A549 (cell line): Measurements from ENCODE around the gene FAM3B. TPM values are rescaled to one million over a fixed set of nuclear protein-coding genes. Genes with fewer than 3 reads are reported as not detected.

Experiments
- ATAC-seq, 2 experiments: fragments of 200-7000 bp in 1 of 2; fragments of >200 bp in 1 of 2; cut with Nextera tagmentation in 1 of 2; cut with Tn5 transposase in 1 of 2; 3 replicates each; pipeline versions ENCODE4 v1.8.0 to v1.9.1; 2018 to 2020; ENCODE audit warnings: mild to moderate bottlenecking in 1 of 2, moderate library complexity in 1 of 2
- CTCF ChIA-PET: fragments of 300-600 bp; sonication (Branson Sonifier 250); formaldehyde crosslinking; extraction: SDS; loops from one replicate; lab custom pipeline; 2021; ENCODE audit warnings: antibody characterized with exemption, inconsistent platforms; lab: Yijun Ruan, JAX
- POLR2A ChIA-PET: fragments of 350-600 bp; formaldehyde crosslinking; extraction: SDS; loops from one replicate; lab custom pipeline; 2021; ENCODE audit warnings: antibody characterized with exemption, inconsistent platforms; lab: Yijun Ruan, JAX
- DNase-seq, 2 experiments: peaks; one replicate each; pipeline versions ENCODE4 v3.0.0 to v3.0.0-alpha.2; 2011 to 2016; ENCODE audit warnings: low read depth in 1 of 2, low spot score in 1 of 2
- FAIRE-seq: peaks from 2 replicates; lab custom pipeline; 2011; peaks lifted over from hg19 to GRCh38; lab: Jason Lieb, UNC
- H3K27ac ChIP-seq, 2 experiments: fragments of >200 bp; sonication (Bioruptor Twin); formaldehyde crosslinking; 3 replicates each; pipeline ENCODE4 v1.5.1; 2016 to 2017
- H3K4me1 ChIP-seq: fragments of >200 bp; sonication (Bioruptor Twin); formaldehyde crosslinking; 3 replicates; pipeline ENCODE4 v1.6.1; 2016
- H3K4me2 ChIP-seq: fragments of >200 bp; sonication (Bioruptor Twin); formaldehyde crosslinking; 3 replicates; pipeline ENCODE4 v1.6.1; 2016
- H3K4me3 ChIP-seq: fragments of >200 bp; sonication (Bioruptor Twin); formaldehyde crosslinking; 3 replicates; pipeline ENCODE4 v1.5.1; 2016
- H3K9me3 ChIP-seq: fragments of >200 bp; sonication (Bioruptor Twin); formaldehyde crosslinking; 3 replicates; pipeline ENCODE4 v1.6.1; 2016
- CBX2 ChIP-seq: fragments of 200-600 bp; sonication (generic); IDR thresholded peaks from 2 replicates; pipeline ENCODE4 v1.6.1; 2016; ENCODE audit warnings: low read depth, mild to moderate bottlenecking, borderline replicate concordance
- CEBPB ChIP-seq, 2 experiments: fragments of >200 bp in 1 of 2; sonication (Bioruptor Twin) in 1 of 2; formaldehyde crosslinking in 1 of 2; IDR thresholded peaks; 2 replicates each; pipeline ENCODE4 v1.6.1; 2012 to 2016
- CHD2 ChIP-seq: fragments of 150-350 bp; IDR thresholded peaks from 2 replicates; pipeline ENCODE4 v1.6.1; 2014; ENCODE audit warnings: low read length; ENCODE audit not compliant: partially characterized antibody
- CHD4 ChIP-seq: fragments of 200-600 bp; sonication (generic); IDR thresholded peaks from 2 replicates; pipeline ENCODE4 v1.6.1; 2016; ENCODE audit warnings: antibody characterized with exemption, mild to moderate bottlenecking, borderline replicate concordance
- EHMT2 ChIP-seq: fragments of 200-600 bp; sonication (generic); IDR thresholded peaks from 2 replicates; pipeline ENCODE4 v1.6.1; 2016; ENCODE audit warnings: antibody characterized with exemption, low read depth, mild to moderate bottlenecking, moderate library complexity
- HEYL ChIP-seq: fragments of 250-450 bp; sonication (Bioruptor Pico); IDR thresholded peaks from 2 replicates; pipeline ENCODE4 v1.8.0; 2021; ENCODE audit warnings: mild to moderate bottlenecking, moderate library complexity
- HOXA7 ChIP-seq: fragments of 250-450 bp; sonication (Bioruptor Pico); IDR thresholded peaks from 2 replicates; pipeline ENCODE4 v1.5.0; 2020; ENCODE audit warnings: mild to moderate bottlenecking, moderate library complexity
- HOXB13 ChIP-seq: fragments of 250-450 bp; sonication (Bioruptor Pico); IDR thresholded peaks from 2 replicates; pipeline ENCODE4 v1.5.0; 2020; ENCODE audit warnings: low read depth, mild to moderate bottlenecking, moderate library complexity
- HOXB5 ChIP-seq: fragments of 250-450 bp; sonication (Bioruptor Pico); IDR thresholded peaks from 2 replicates; pipeline ENCODE4 v1.5.0; 2020; ENCODE audit warnings: mild to moderate bottlenecking, moderate library complexity
- JUN ChIP-seq, 2 experiments: fragments of >200 bp; sonication (Bioruptor Twin); formaldehyde crosslinking; IDR thresholded peaks; 2 replicates in 1 of 2; 3 replicates in 1 of 2; pipeline ENCODE4 v1.6.1; 2016 to 2017
- MAFK ChIP-seq: fragments of 450-650 bp; IDR thresholded peaks from 2 replicates; pipeline ENCODE4 v1.6.1; 2014; ENCODE audit not compliant: partially characterized antibody
- MAZ ChIP-seq: fragments of 150-350 bp; IDR thresholded peaks from 2 replicates; pipeline ENCODE4 v1.6.1; 2014; ENCODE audit warnings: antibody characterized with exemption, low read depth, low read length, borderline replicate concordance
- MYC ChIP-seq: IDR thresholded peaks from 2 replicates; pipeline ENCODE4 v1.6.1; 2012; ENCODE audit warnings: mild to moderate bottlenecking, inconsistent platforms, low read length, improper control_type of control experiment, borderline replicate concordance
- NR3C1 ChIP-seq: fragments of >200 bp; sonication (Bioruptor Twin); formaldehyde crosslinking; IDR thresholded peaks from 3 replicates; pipeline ENCODE4 v1.6.1; 2017
- POLR2AphosphoS2 ChIP-seq: conservative IDR thresholded peaks from 2 replicates; pipeline ENCODE4 v1.6.1; 2012; ENCODE audit warnings: low read length, improper control_type of control experiment, inconsistent platforms
- RAD21 ChIP-seq, 2 experiments: fragments of >200 bp in 1 of 2; sonication (Bioruptor Twin) in 1 of 2; formaldehyde crosslinking in 1 of 2; IDR thresholded peaks in 1 of 2; conservative IDR thresholded peaks in 1 of 2; 2 replicates in 1 of 2; 3 replicates in 1 of 2; pipeline ENCODE4 v1.6.1; 2012 to 2018; ENCODE audit warnings: inconsistent platforms in 1 of 2
- RNF2 ChIP-seq: fragments of 200-600 bp; sonication (generic); IDR thresholded peaks from 2 replicates; pipeline ENCODE4 v1.6.1; 2016; ENCODE audit warnings: low read depth, mild to moderate bottlenecking, antibody characterized with exemption, moderate library complexity, borderline replicate concordance
- TP53 ChIP-seq: fragments of 250-450 bp; sonication (Bioruptor Pico); IDR thresholded peaks from 2 replicates; pipeline ENCODE4 v1.5.0; 2021; ENCODE audit warnings: mild to moderate bottlenecking, moderate library complexity
- ZC3H11A ChIP-seq: fragments of 450-650 bp; IDR thresholded peaks from 2 replicates; pipeline ENCODE4 v1.6.1; 2014; ENCODE audit warnings: antibody characterized with exemption, mild to moderate bottlenecking
- ZFP36 ChIP-seq: fragments of 450-650 bp; IDR thresholded peaks from 2 replicates; pipeline ENCODE4 v1.6.1; 2014; ENCODE audit warnings: borderline replicate concordance; ENCODE audit not compliant: partially characterized antibody
- ZSCAN20 ChIP-seq: fragments of 250-450 bp; sonication (Bioruptor Pico); IDR thresholded peaks from 2 replicates; pipeline ENCODE4 v1.8.0; 2022; ENCODE audit warnings: mild to moderate bottlenecking, moderate library complexity
- WGBS: methylation state at CpG from one replicate; pipeline ENCODE4 v1.1.6; 2017; ENCODE audit errors: missing lambda C conversion rate; 5-methylcytosine and 5-hydroxymethylcytosine counted together
- polyA plus RNA-seq, 4 experiments: library from polyadenylated mRNA; depleted of rRNA in 3 of 4; stranded (reverse); fragments of >200 nt; fragmentation: RNase III in 1 of 4; extraction: RNeasy Plus Mini Kit Qiagen cat#74134 plus additional on column Dnase treatment in 1 of 4; gene quantifications; 2 replicates in 3 of 4; 3 replicates in 1 of 4; pipeline ENCODE4 v1.2.3, GENCODE V29; 2011 to 2017
- TF ChIP-seq, protein P1 (sequence below): fragments of >200 bp; sonication (Bioruptor Twin); formaldehyde crosslinking; IDR thresholded peaks from 3 replicates; pipeline ENCODE4 v1.5.1; 2016
- TF ChIP-seq, protein P2 (sequence below): fragments of >200 bp; sonication (Bioruptor Twin); formaldehyde crosslinking; IDR thresholded peaks from 3 replicates; pipeline ENCODE4 v1.6.1; 2016
- TF ChIP-seq, protein P3 (sequence below): fragments of 450-650 bp; IDR thresholded peaks from 2 replicates; pipeline ENCODE4 v1.6.1; 2014; ENCODE audit warnings: antibody characterized with exemption
- TF ChIP-seq, protein P4 (sequence below): fragments of 250-450 bp; sonication (Bioruptor Pico); IDR thresholded peaks from 2 replicates; pipeline ENCODE4 v1.5.0; 2021; ENCODE audit warnings: mild to moderate bottlenecking, moderate library complexity, borderline replicate concordance
- TF ChIP-seq, protein P5 (sequence below): fragments of 150-350 bp; IDR thresholded peaks from 2 replicates; pipeline ENCODE4 v1.6.1; 2014; ENCODE audit warnings: low read depth, mild to moderate bottlenecking, low read length

Gene FAM3B
- polyA plus RNA-seq, 2 of the 4 experiments (the other 2 are of a cell fraction): not detected

DNA sequence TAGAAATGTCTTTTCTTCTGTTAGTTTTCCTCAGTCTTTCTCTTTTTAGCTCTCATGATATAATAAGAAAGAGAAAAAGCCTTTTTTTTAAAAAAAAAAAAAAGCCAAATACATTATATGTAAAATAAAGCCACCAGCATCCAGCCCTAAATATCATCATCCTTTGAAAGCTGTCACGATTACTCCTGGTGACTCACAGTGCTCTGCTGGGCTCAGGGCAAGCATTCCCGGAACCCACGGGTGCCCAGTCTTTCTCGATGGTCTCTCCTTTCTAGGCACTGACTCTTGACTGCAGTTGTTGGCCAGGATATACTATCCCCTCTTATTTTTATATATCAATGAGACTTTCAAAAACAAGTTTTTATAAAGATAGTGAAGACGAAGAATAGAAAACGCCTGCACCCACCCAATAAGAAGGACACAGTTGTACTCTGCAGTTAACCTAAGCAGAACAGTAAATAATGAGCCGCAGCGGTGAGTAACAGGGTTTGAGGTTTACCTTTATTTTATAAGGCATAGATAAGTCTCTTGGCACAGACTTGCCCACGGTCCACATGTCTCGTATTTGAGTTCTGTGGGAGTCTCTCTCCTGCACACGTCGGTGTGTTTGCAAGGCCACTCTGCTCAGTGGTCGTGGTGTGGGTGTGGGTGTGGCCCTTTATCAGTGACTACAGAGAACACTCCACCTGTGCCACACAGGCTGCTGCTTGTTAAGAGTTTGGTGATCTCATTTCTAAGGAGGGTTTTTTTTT is 29.5 kb downstream of the FAM3B start:
- FAIRE-seq (no peak), ATAC-seq (no peak), DNase-seq (no peak)
- POLR2A ChIA-PET: no interaction called here
- Histone ChIP-seq H3K4me1 (no peaks in the 10 kb centered on the region), H3K27ac (no peak overlapping the region), H3K4me2 (no peak overlapping the region), H3K9me3 (no peaks in the 10 kb centered on the region; the same call in 2 of the 3 replicates), H3K4me3 (no peak overlapping the region)
- TF ChIP-seq EHMT2 (no peak), NR3C1 (no peak), HOXB5 (CRISPR knock-in tag) (no peak), MAFK (no peak), POLR2AphosphoS2 (no peak), HOXB13 (CRISPR knock-in tag) (no peak)
- TF ChIP-seq, protein P1, sequence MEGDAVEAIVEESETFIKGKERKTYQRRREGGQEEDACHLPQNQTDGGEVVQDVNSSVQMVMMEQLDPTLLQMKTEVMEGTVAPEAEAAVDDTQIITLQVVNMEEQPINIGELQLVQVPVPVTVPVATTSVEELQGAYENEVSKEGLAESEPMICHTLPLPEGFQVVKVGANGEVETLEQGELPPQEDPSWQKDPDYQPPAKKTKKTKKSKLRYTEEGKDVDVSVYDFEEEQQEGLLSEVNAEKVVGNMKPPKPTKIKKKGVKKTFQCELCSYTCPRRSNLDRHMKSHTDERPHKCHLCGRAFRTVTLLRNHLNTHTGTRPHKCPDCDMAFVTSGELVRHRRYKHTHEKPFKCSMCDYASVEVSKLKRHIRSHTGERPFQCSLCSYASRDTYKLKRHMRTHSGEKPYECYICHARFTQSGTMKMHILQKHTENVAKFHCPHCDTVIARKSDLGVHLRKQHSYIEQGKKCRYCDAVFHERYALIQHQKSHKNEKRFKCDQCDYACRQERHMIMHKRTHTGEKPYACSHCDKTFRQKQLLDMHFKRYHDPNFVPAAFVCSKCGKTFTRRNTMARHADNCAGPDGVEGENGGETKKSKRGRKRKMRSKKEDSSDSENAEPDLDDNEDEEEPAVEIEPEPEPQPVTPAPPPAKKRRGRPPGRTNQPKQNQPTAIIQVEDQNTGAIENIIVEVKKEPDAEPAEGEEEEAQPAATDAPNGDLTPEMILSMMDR: no peak
- TF ChIP-seq, protein P2, sequence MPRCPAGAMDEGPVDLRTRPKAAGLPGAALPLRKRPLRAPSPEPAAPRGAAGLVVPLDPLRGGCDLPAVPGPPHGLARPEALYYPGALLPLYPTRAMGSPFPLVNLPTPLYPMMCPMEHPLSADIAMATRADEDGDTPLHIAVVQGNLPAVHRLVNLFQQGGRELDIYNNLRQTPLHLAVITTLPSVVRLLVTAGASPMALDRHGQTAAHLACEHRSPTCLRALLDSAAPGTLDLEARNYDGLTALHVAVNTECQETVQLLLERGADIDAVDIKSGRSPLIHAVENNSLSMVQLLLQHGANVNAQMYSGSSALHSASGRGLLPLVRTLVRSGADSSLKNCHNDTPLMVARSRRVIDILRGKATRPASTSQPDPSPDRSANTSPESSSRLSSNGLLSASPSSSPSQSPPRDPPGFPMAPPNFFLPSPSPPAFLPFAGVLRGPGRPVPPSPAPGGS: no peak
- CTCF ChIA-PET: interaction anchor here (1.4 kb wide), 1 partner anchor 63 kb away, joined by 3 read pairs; no protein-coding TSS in a partner anchor
- 21% methylated on average over 13 of the region's 13 CpGs for WGBS

DNA sequence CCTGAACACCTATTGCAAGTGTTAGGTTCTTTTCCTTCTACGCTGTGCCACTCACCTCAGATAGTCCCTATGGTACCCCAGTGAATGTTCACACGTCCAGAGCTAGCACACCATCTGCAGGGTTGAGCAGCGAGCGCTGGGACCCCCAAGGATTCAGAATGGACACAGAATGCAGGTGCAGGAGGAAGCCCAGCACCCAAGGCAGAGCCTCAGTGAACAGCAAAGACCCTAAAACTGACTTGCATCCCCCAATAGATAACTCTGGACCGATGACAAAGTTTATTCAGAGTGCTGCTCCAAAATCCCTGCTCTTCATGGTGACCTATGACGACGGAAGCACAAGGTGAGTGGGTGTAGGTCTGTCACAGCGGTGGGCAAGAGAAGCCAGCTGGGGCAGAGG is 30.2 kb downstream of the FAM3B start:
- no peak for DNase-seq
- TF ChIP-seq TP53 (no peak), MAZ (no peak), ZFP36 (no peak), ZC3H11A (no peak), RAD21 (conservative IDR thresholded peaks at IDR 0.05 in 1 of 2, IDR thresholded peaks at IDR 0.05 in 1 of 2) (no peak), CEBPB (IDR thresholded peaks at IDR 0.05) (no peak), CHD4 (no peak), ZSCAN20 (CRISPR knock-in tag) (no peak), HOXA7 (CRISPR knock-in tag) (no peak)
- TF ChIP-seq, all 56 proteins: peak for 0
- CTCF ChIA-PET: interaction anchor here (1.4 kb wide), 1 partner anchor 64 kb away, joined by 3 read pairs; no protein-coding TSS in a partner anchor
- WGBS: 40% methylated on average over 8 of the region's 8 CpGs
- Histone ChIP-seq H3K27ac (no peak overlapping the region), H3K4me1 (no peaks in the 10 kb centered on the region), H3K4me2 (no peak overlapping the region), H3K9me3 (no peaks in the 10 kb centered on the region; the same call in 2 of the 3 replicates), H3K4me3 (no peak overlapping the region)
- POLR2A ChIA-PET: no interaction called here
- no peak for FAIRE-seq
- no peak for ATAC-seq

DNA sequence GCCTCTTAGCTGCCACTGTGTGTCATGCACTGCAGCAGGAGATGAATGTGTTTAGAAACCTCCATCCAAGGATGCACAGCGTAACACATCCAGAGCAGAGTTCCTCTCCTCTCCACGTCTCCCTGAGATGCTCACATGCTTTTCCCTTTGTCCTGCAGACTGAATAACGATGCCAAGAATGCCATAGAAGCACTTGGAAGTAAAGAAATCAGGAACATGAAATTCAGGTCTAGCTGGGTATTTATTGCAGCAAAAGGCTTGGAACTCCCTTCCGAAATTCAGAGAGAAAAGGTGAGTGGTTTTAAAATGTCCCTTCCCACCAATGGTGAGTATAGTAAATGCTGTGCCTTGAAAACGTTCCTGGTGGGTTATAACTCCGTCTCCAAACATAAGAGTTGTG is 31.8 kb downstream of the FAM3B start:
- no peaks in the 10 kb centered on the region for H3K9me3 ChIP-seq
- ChIA-PET POLR2A (no interaction called here), CTCF (no interaction called here)
- no peak for DNase-seq
- no peak for ATAC-seq
- H3K27ac ChIP-seq: no peak overlapping the region
- H3K4me2 ChIP-seq: no peak overlapping the region
- no peak overlapping the region for H3K4me3 ChIP-seq
- FAIRE-seq: no peak
- H3K4me1 ChIP-seq: no peaks in the 10 kb centered on the region
- 18% methylated on average over 6 of the region's 6 CpGs for WGBS
- TF ChIP-seq JUN (IDR thresholded peaks at IDR 0.05): no peak
- TF ChIP-seq CEBPB (IDR thresholded peaks at IDR 0.05): no peak
- TF ChIP-seq HEYL: no peak
- no peak for TF ChIP-seq HOXA7 (CRISPR knock-in tag)
- TF ChIP-seq MYC: no peak
- TF ChIP-seq CHD4: no peak
- TF ChIP-seq, protein P3, sequence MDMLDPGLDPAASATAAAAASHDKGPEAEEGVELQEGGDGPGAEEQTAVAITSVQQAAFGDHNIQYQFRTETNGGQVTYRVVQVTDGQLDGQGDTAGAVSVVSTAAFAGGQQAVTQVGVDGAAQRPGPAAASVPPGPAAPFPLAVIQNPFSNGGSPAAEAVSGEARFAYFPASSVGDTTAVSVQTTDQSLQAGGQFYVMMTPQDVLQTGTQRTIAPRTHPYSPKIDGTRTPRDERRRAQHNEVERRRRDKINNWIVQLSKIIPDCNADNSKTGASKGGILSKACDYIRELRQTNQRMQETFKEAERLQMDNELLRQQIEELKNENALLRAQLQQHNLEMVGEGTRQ: no peak
- TF ChIP-seq CHD2: no peak
- TF ChIP-seq CBX2: no peak
- TF ChIP-seq ZFP36: no peak
- no peak for TF ChIP-seq RNF2
- TF ChIP-seq, protein P4, sequence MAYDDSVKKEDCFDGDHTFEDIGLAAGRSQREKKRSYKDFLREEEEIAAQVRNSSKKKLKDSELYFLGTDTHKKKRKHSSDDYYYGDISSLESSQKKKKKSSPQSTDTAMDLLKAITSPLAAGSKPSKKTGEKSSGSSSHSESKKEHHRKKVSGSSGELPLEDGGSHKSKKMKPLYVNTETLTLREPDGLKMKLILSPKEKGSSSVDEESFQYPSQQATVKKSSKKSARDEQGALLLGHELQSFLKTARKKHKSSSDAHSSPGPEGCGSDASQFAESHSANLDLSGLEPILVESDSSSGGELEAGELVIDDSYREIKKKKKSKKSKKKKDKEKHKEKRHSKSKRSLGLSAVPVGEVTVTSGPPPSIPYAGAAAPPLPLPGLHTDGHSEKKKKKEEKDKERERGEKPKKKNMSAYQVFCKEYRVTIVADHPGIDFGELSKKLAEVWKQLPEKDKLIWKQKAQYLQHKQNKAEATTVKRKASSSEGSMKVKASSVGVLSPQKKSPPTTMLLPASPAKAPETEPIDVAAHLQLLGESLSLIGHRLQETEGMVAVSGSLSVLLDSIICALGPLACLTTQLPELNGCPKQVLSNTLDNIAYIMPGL (CRISPR knock-in tag): no peak
- no peak for TF ChIP-seq TP53
- TF ChIP-seq, protein P5, sequence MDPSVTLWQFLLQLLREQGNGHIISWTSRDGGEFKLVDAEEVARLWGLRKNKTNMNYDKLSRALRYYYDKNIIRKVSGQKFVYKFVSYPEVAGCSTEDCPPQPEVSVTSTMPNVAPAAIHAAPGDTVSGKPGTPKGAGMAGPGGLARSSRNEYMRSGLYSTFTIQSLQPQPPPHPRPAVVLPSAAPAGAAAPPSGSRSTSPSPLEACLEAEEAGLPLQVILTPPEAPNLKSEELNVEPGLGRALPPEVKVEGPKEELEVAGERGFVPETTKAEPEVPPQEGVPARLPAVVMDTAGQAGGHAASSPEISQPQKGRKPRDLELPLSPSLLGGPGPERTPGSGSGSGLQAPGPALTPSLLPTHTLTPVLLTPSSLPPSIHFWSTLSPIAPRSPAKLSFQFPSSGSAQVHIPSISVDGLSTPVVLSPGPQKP: no peak
